Measurements from ENCODE around the gene TRAF4.
"Not testable (repeated sequence)": the region's sequence is repeated elsewhere in the genome, so short reads cannot be mapped to it uniquely, and the experiment has no call there.

DNA sequence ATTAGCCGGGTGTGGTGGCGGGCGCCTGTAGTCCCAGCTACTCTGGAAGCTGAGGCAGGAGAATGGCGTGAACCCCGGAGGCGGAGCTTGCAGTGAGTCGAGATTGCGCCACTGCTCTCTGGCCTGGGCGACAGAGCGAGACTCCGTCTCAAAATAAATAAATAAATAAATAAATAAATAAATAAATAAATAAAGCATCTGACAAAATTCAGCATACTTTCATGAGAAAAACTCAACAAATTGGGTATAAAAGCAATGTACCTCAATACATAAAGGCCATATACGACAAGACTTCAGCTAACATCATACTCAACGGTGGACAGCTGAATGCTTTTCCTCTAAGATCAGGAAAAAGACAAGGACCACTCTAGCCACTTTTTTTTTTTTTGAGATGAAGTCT, 35.8 kb downstream of the TRAF4 start:
- TF ChIP-seq FOXP2 (optimal IDR thresholded peaks at IDR 0.05; ENCODE audit: control extremely low read depth, extremely low read length, insufficient read depth); POLR2AphosphoS5 (IDR thresholded peaks at IDR 0.05; ENCODE audit: borderline replicate concordance, low read depth, low read length): not testable (repeated sequence)
